GM19452 (cell line): ENCODE data around the gene PGC.

Source experiments
- ATAC-seq: cut with Tn5 transposase; IDR thresholded peaks from one replicate; pipeline ENCODE4 v1.9.1; 2021; ENCODE audit not compliant: unreplicated experiment

The PGC gene

GRCh38 chr6:41748542-41748941, 1.3 kb upstream of the PGC start:
- ATAC-seq = no peak

GRCh38 chr6:41748102-41748477, 893 bp upstream of the PGC start:
- no peak for ATAC-seq

GRCh38 chr6:41746107-41746506, 1.1 kb downstream of the PGC start:
- ATAC-seq = no peak

- no peak for ATAC-seq
These were observed 2.9 kb downstream of the PGC start for GRCh38 chr6:41744236-41744787.

- no peak for ATAC-seq
These were observed 3.6 kb downstream of the PGC start for GRCh38 chr6:41743406-41744235.

GRCh38 chr6:41741625-41742490, 5.3 kb downstream of the PGC start:
- ATAC-seq = no peak

GRCh38 chr6:41740366-41741162, 6.6 kb downstream of the PGC start:
- ATAC-seq = no peak

GRCh38 chr6:41739041-41739440, 8.2 kb downstream of the PGC start:
- ATAC-seq = no peak

GRCh38 chr6:41737591-41738130, 9.5 kb downstream of the PGC start:
- no peak for ATAC-seq

- ATAC-seq = no peak
These were observed 10.2 kb downstream of the PGC start for GRCh38 chr6:41736800-41737555.

- no peak for ATAC-seq
These were observed 10.9 kb downstream of the PGC start for GRCh38 chr6:41736186-41736733.

- peak; percentile 51 for ATAC-seq
These were observed 11.6 kb downstream of the PGC start, which contains the start of gene TFEB for GRCh38 chr6:41735427-41736185. TSS of gene TFEB (minus strand) at chr6:41735608. CDS start at chr6:41691213, 44,395 bp downstream.

- ATAC-seq = peak; percentile 7
These were observed 12.4 kb downstream of the PGC start for GRCh38 chr6:41734666-41735426.

- ATAC-seq = peak; percentile 44
These were observed 13.2 kb downstream of the PGC start for GRCh38 chr6:41733707-41734665.

- ATAC-seq = no peak
These were observed 13.9 kb downstream of the PGC start for GRCh38 chr6:41733360-41733706.

- peak; percentile 34 for ATAC-seq
These were observed 14.4 kb downstream of the PGC start for GRCh38 chr6:41732591-41733359.
